MCF 10A (cell line): ENCODE results near the gene ZSWIM6. TPM values are rescaled to one million over a fixed set of nuclear protein-coding genes. Genes with fewer than 3 reads are reported as not detected.

Source experiments
- BruUV-seq: library from RNA; stranded (reverse); fragments of 400-500 nt; replicated peaks from 2 replicates; lab custom pipeline; 2021; lab: Mats Ljungman, UMichigan
- CTCF ChIA-PET: fragments of 300-600 bp; sonication (Branson Sonifier 250); formaldehyde crosslinking; extraction: SDS; loops from one replicate; lab custom pipeline; 2021; ENCODE audit warnings: antibody characterized with exemption, inconsistent platforms; lab: Yijun Ruan, JAX
- POLR2A ChIA-PET: fragments of 300-600, 350-650 bp; sonication (Branson Sonifier 250); formaldehyde crosslinking; extraction: SDS; loops from one replicate; lab custom pipeline; 2020; ENCODE audit warnings: antibody characterized with exemption, inconsistent platforms; lab: Yijun Ruan, JAX
- DNase-seq: peaks from one replicate; pipeline ENCODE4 v3.0.0-alpha.2; 2018; ENCODE audit not compliant: unreplicated experiment
- H3K27ac Mint-ChIP-seq: one replicate; pipeline ENCODE4 v1.8.0; 2022; ENCODE audit warnings: mild to moderate bottlenecking, low read depth, mixed read lengths; ENCODE audit not compliant: unreplicated experiment
- H3K27me3 Mint-ChIP-seq: one replicate; pipeline ENCODE4 v1.8.0; 2022; ENCODE audit warnings: mixed read lengths; ENCODE audit not compliant: insufficient read depth, unreplicated experiment
- H3K36me3 Mint-ChIP-seq: one replicate; pipeline ENCODE4 v1.8.0; 2022; ENCODE audit warnings: mild to moderate bottlenecking, moderate library complexity, mixed read lengths; ENCODE audit not compliant: insufficient read depth, unreplicated experiment
- H3K4me1 Mint-ChIP-seq: one replicate; pipeline ENCODE4 v1.8.0; 2022; ENCODE audit warnings: mixed read lengths; ENCODE audit not compliant: insufficient read depth, unreplicated experiment
- H3K4me3 Mint-ChIP-seq: one replicate; pipeline ENCODE4 v1.8.0; 2022; ENCODE audit warnings: mild to moderate bottlenecking, moderate library complexity, mixed read lengths; ENCODE audit not compliant: unreplicated experiment
- H3K9me3 Mint-ChIP-seq: one replicate; pipeline ENCODE4 v1.8.0; 2022; ENCODE audit warnings: mixed read lengths; ENCODE audit not compliant: unreplicated experiment
- CTCF ChIP-seq: fragments of 200-600 bp; IDR thresholded peaks from one replicate; pipeline ENCODE4 v1.8.0; 2022; ENCODE audit warnings: antibody characterized with exemption, mild to moderate bottlenecking; ENCODE audit not compliant: unreplicated experiment
- intact Hi-C: fragments of 100-400 bp; cut with micrococcal nuclease; formaldehyde crosslinking; loops from 2 replicates; pipeline ENCODE4 v1.14.1; 2022
- total RNA-seq: library from RNA; stranded (reverse); gene quantifications from 2 replicates; pipeline ENCODE4 v1.2.3, GENCODE V29; 2022

ZSWIM6 gene
- total RNA-seq, 1 experiment from 2014 or later: 12.0 TPM

GRCh38 chr5:61295365-61295764 is 36.7 kb upstream of the ZSWIM6 start:
- Mint-ChIP-seq H3K4me3 (no peak overlapping the region), H3K4me1 (peaks cover 16% of the 10 kb centered on the region), H3K36me3 (no peaks in the 10 kb centered on the region), H3K27me3 (no peaks in the 10 kb centered on the region), H3K9me3 (peaks cover 6% of the 10 kb centered on the region), H3K27ac (no peak overlapping the region)
- DNase-seq: no peak
- BruUV-seq: no TSS peak
- POLR2A ChIA-PET: interaction anchor here (0.6 to 3.8 kb wide), 4 partner anchors 15 to 351 kb away, joined by 3 to 21 read pairs (median 4); partner anchors contain the start of gene ERCC8
- no peak for TF ChIP-seq CTCF
- intact Hi-C loops: no loop called here
- CTCF ChIA-PET: interaction anchor here (0.6 to 1.1 kb wide), 2 partner anchors 7 to 761 kb away, joined by 3 read pairs; no protein-coding TSS in a partner anchor

GRCh38 chr5:61298066-61298465 is 34.0 kb upstream of the ZSWIM6 start:
- DNase-seq: no peak
- Mint-ChIP-seq H3K36me3 (no peaks in the 10 kb centered on the region), H3K4me3 (no peak overlapping the region), H3K4me1 (peaks cover 38% of the 10 kb centered on the region), H3K27me3 (no peaks in the 10 kb centered on the region), H3K27ac (no peak overlapping the region), H3K9me3 (no peaks in the 10 kb centered on the region)
- POLR2A ChIA-PET: interaction anchor here (0.6 to 3.8 kb wide), 5 partner anchors 7 to 334 kb away, joined by 3 to 22 read pairs (median 9); no protein-coding TSS in a partner anchor
- TF ChIP-seq CTCF: no peak
- no TSS peak for BruUV-seq
- CTCF ChIA-PET: interaction anchor here (1.6 kb wide), 1 partner anchor 10 kb away, joined by 4 read pairs; no protein-coding TSS in a partner anchor
- intact Hi-C loops: no loop called here

GRCh38 chr5:61298580-61298979 is 33.5 kb upstream of the ZSWIM6 start:
- H3K27ac Mint-ChIP-seq: peak overlapping the region; percentile 0
- H3K4me1 Mint-ChIP-seq: peaks cover 38% of the 10 kb centered on the region
- H3K9me3 Mint-ChIP-seq: no peaks in the 10 kb centered on the region
- intact Hi-C loops: no loop called here
- no peak overlapping the region for H3K4me3 Mint-ChIP-seq
- H3K27me3 Mint-ChIP-seq: no peaks in the 10 kb centered on the region
- no peak for TF ChIP-seq CTCF
- CTCF ChIA-PET: interaction anchor here (0.6 to 1.6 kb wide), 2 partner anchors 11 to 15 kb away, joined by 3 to 4 read pairs; no protein-coding TSS in a partner anchor
- BruUV-seq: no TSS peak
- H3K36me3 Mint-ChIP-seq: no peaks in the 10 kb centered on the region
- POLR2A ChIA-PET: interaction anchor here (1.2 to 6.5 kb wide), 10 partner anchors 8 to 620 kb away, joined by 3 to 120 read pairs (median 6); partner anchors contain the start of gene ZSWIM6
- DNase-seq: peak; percentile 57

GRCh38 chr5:61299261-61299681 is 32.8 kb upstream of the ZSWIM6 start:
- H3K4me3 Mint-ChIP-seq: peak overlapping the region; percentile 0
- ChIA-PET CTCF (interaction anchor here (0.6 to 1.9 kb wide), 5 partner anchors 22 to 846 kb away, joined by 3 to 5 read pairs (median 3); partner anchors contain the start of gene ZSWIM6), POLR2A (interaction anchor here (0.6 to 6.5 kb wide), 17 partner anchors 9 to 619 kb away, joined by 3 to 120 read pairs (median 4); partner anchors contain the start of gene ZSWIM6)
- intact Hi-C loops: no loop called here
- no peaks in the 10 kb centered on the region for H3K27me3 Mint-ChIP-seq
- TF ChIP-seq CTCF: no peak
- H3K9me3 Mint-ChIP-seq: no peaks in the 10 kb centered on the region
- no peaks in the 10 kb centered on the region for H3K36me3 Mint-ChIP-seq
- BruUV-seq: no TSS peak
- peaks cover 38% of the 10 kb centered on the region for H3K4me1 Mint-ChIP-seq
- DNase-seq: peak; percentile 90
- peak overlapping the region; percentile 0 for H3K27ac Mint-ChIP-seq
